ENCODE data around the gene M1AP.

- TF ChIP-seq ARHGAP35 (IDR thresholded peaks at IDR 0.05; ENCODE audit: partially characterized antibody) (no peak), ZNF644 (tag; IDR thresholded peaks at IDR 0.05; ENCODE audit: low read depth) (no peak), CTCF (IDR thresholded peaks at IDR 0.05 in 2 of 3, conservative IDR thresholded peaks at IDR 0.05 in 1 of 3; ENCODE audit: insufficient read depth in 2 of 3, low read depth in 1 of 3, low read length in 3 of 3) (no peak), SREBF2 (CRISPR knock-in tag; IDR thresholded peaks at IDR 0.05) (no peak), HMGN3 (IDR thresholded peaks at IDR 0.05; ENCODE audit: borderline replicate concordance, extremely low read depth, insufficient read length, low read depth, low read length) (no peak), NR3C1 (CRISPR knock-in tag; IDR thresholded peaks at IDR 0.05) (no peak), MYNN (IDR thresholded peaks at IDR 0.05) (no peak), MYNN (CRISPR knock-in tag; IDR thresholded peaks at IDR 0.05) (no peak), AFF4 (CRISPR knock-in tag; IDR thresholded peaks at IDR 0.05) (no peak), EZH2 (IDR thresholded peaks at IDR 0.05; ENCODE audit: borderline replicate concordance, low read depth, low read length) (no peak), TAF1 (IDR thresholded peaks at IDR 0.05; ENCODE audit: control insufficient read depth, extremely low read depth, insufficient read depth, low read length, severe bottlenecking) (no peak)
Observed at GRCh38 chr2:74597410-74597809, 50.7 kb downstream of the M1AP start.
